A549 (cell line): ENCODE measurements around the gene SPRR5. TPM values are rescaled to one million over a fixed set of nuclear protein-coding genes. Genes with fewer than 3 reads are reported as not detected.

ENCODE experiments used
- ATAC-seq, 2 experiments: fragments of 200-7000 bp in 1 of 2; fragments of >200 bp in 1 of 2; cut with Nextera tagmentation in 1 of 2; cut with Tn5 transposase in 1 of 2; 3 replicates each; pipeline versions ENCODE4 v1.8.0 to v1.9.1; 2018 to 2020; ENCODE audit warnings: mild to moderate bottlenecking in 1 of 2, moderate library complexity in 1 of 2
- CTCF ChIA-PET: fragments of 300-600 bp; sonication (Branson Sonifier 250); formaldehyde crosslinking; extraction: SDS; loops from one replicate; lab custom pipeline; 2021; ENCODE audit warnings: antibody characterized with exemption, inconsistent platforms; lab: Yijun Ruan, JAX
- POLR2A ChIA-PET: fragments of 350-600 bp; formaldehyde crosslinking; extraction: SDS; loops from one replicate; lab custom pipeline; 2021; ENCODE audit warnings: antibody characterized with exemption, inconsistent platforms; lab: Yijun Ruan, JAX
- DNase-seq, 2 experiments: peaks; one replicate each; pipeline versions ENCODE4 v3.0.0 to v3.0.0-alpha.2; 2011 to 2016; ENCODE audit warnings: low read depth in 1 of 2, low spot score in 1 of 2
- FAIRE-seq: peaks from 2 replicates; lab custom pipeline; 2011; peaks lifted over from hg19 to GRCh38; lab: Jason Lieb, UNC
- H3K27ac ChIP-seq, 2 experiments: fragments of >200 bp; sonication (Bioruptor Twin); formaldehyde crosslinking; 3 replicates each; pipeline ENCODE4 v1.5.1; 2016 to 2017
- H3K4me1 ChIP-seq: fragments of >200 bp; sonication (Bioruptor Twin); formaldehyde crosslinking; 3 replicates; pipeline ENCODE4 v1.6.1; 2016
- H3K4me2 ChIP-seq: fragments of >200 bp; sonication (Bioruptor Twin); formaldehyde crosslinking; 3 replicates; pipeline ENCODE4 v1.6.1; 2016
- H3K4me3 ChIP-seq: fragments of >200 bp; sonication (Bioruptor Twin); formaldehyde crosslinking; 3 replicates; pipeline ENCODE4 v1.5.1; 2016
- H3K9me3 ChIP-seq: fragments of >200 bp; sonication (Bioruptor Twin); formaldehyde crosslinking; 3 replicates; pipeline ENCODE4 v1.6.1; 2016
- ATOH8 ChIP-seq: fragments of 250-450 bp; sonication (Bioruptor Pico); IDR thresholded peaks from 2 replicates; pipeline ENCODE4 v1.5.0; 2020; ENCODE audit warnings: low read depth, mild to moderate bottlenecking, moderate library complexity
- BHLHE40 ChIP-seq: IDR thresholded peaks from 2 replicates; pipeline ENCODE4 v1.6.1; 2012; ENCODE audit warnings: low read depth, low read length, inconsistent platforms
- CBX8 ChIP-seq: fragments of 200-600 bp; sonication (generic); IDR thresholded peaks from 2 replicates; pipeline ENCODE4 v1.6.1; 2016
- CEBPB ChIP-seq, 2 experiments: fragments of >200 bp in 1 of 2; sonication (Bioruptor Twin) in 1 of 2; formaldehyde crosslinking in 1 of 2; IDR thresholded peaks; 2 replicates each; pipeline ENCODE4 v1.6.1; 2012 to 2016
- E2F6 ChIP-seq: IDR thresholded peaks from 2 replicates; pipeline ENCODE4 v1.6.1; 2012; ENCODE audit warnings: low read depth, borderline replicate concordance
- EHMT2 ChIP-seq: fragments of 200-600 bp; sonication (generic); IDR thresholded peaks from 2 replicates; pipeline ENCODE4 v1.6.1; 2016; ENCODE audit warnings: antibody characterized with exemption, low read depth, mild to moderate bottlenecking, moderate library complexity
- ELK1 ChIP-seq: fragments of 150-350 bp; IDR thresholded peaks from 2 replicates; pipeline ENCODE4 v1.6.1; 2014; ENCODE audit warnings: low read depth, mild to moderate bottlenecking, low read length
- EP300 ChIP-seq, 2 experiments: fragments of >200 bp; sonication (Bioruptor Twin); formaldehyde crosslinking; IDR thresholded peaks; 2 replicates in 1 of 2; 3 replicates in 1 of 2; pipeline ENCODE4 v1.6.1; 2016 to 2017
- ESRRA ChIP-seq: fragments of 150-350 bp; IDR thresholded peaks from 2 replicates; pipeline ENCODE4 v1.6.1; 2014; ENCODE audit warnings: mild to moderate bottlenecking, low read length, borderline replicate concordance
- FOSB ChIP-seq: fragments of 250-450 bp; sonication (Bioruptor Pico); IDR thresholded peaks from 2 replicates; pipeline ENCODE4 v1.5.0; 2020; ENCODE audit warnings: mild to moderate bottlenecking, moderate library complexity
- GATA3 ChIP-seq: IDR thresholded peaks from 2 replicates; pipeline ENCODE4 v1.6.1; 2012; ENCODE audit warnings: borderline replicate concordance
- HES2 ChIP-seq: fragments of >200 bp; sonication (Bioruptor Twin); formaldehyde crosslinking; IDR thresholded peaks from 2 replicates; pipeline ENCODE4 v1.6.1; 2016
- HMGXB4 ChIP-seq: fragments of 250-450 bp; sonication (Bioruptor Pico); IDR thresholded peaks from 2 replicates; pipeline ENCODE4 v1.5.0; 2021; ENCODE audit warnings: mild to moderate bottlenecking, moderate library complexity, borderline replicate concordance
- HOXB5 ChIP-seq: fragments of 250-450 bp; sonication (Bioruptor Pico); IDR thresholded peaks from 2 replicates; pipeline ENCODE4 v1.5.0; 2020; ENCODE audit warnings: mild to moderate bottlenecking, moderate library complexity
- JUNB ChIP-seq: fragments of >200 bp; sonication (Bioruptor Twin); formaldehyde crosslinking; IDR thresholded peaks from 2 replicates; pipeline ENCODE4 v1.6.1; 2016
- KDM5A ChIP-seq: fragments of 200-600 bp; sonication (generic); IDR thresholded peaks from 2 replicates; pipeline ENCODE4 v1.6.1; 2016; ENCODE audit warnings: antibody characterized with exemption, mild to moderate bottlenecking
- MAZ ChIP-seq: fragments of 150-350 bp; IDR thresholded peaks from 2 replicates; pipeline ENCODE4 v1.6.1; 2014; ENCODE audit warnings: antibody characterized with exemption, low read depth, low read length, borderline replicate concordance
- NFE2L2 ChIP-seq: fragments of 150-350 bp; conservative IDR thresholded peaks from 2 replicates; pipeline ENCODE4 v1.6.1; 2014; ENCODE audit warnings: low read length
- NR3C1 ChIP-seq: fragments of >200 bp; sonication (Bioruptor Twin); formaldehyde crosslinking; IDR thresholded peaks from 3 replicates; pipeline ENCODE4 v1.6.1; 2017
- PHF8 ChIP-seq: fragments of 200-600 bp; sonication (generic); IDR thresholded peaks from 2 replicates; pipeline ENCODE4 v1.6.1; 2016; ENCODE audit warnings: low read depth, mild to moderate bottlenecking, antibody characterized with exemption, moderate library complexity, borderline replicate concordance
- POLR2A ChIP-seq: IDR thresholded peaks from 2 replicates; pipeline ENCODE4 v1.6.1; 2012; ENCODE audit warnings: mild to moderate bottlenecking, low read length
- RAD21 ChIP-seq, 2 experiments: fragments of >200 bp in 1 of 2; sonication (Bioruptor Twin) in 1 of 2; formaldehyde crosslinking in 1 of 2; IDR thresholded peaks in 1 of 2; conservative IDR thresholded peaks in 1 of 2; 2 replicates in 1 of 2; 3 replicates in 1 of 2; pipeline ENCODE4 v1.6.1; 2012 to 2018; ENCODE audit warnings: inconsistent platforms in 1 of 2
- SREBF2 ChIP-seq: fragments of 450-650 bp; IDR thresholded peaks from 2 replicates; pipeline ENCODE4 v1.6.1; 2014; ENCODE audit warnings: mild to moderate bottlenecking, moderate library complexity
- TFCP2L1 ChIP-seq: fragments of 250-450 bp; sonication (Bioruptor Pico); IDR thresholded peaks from 2 replicates; pipeline ENCODE4 v1.5.0; 2021; ENCODE audit warnings: mild to moderate bottlenecking
- ZC3H11A ChIP-seq: fragments of 450-650 bp; IDR thresholded peaks from 2 replicates; pipeline ENCODE4 v1.6.1; 2014; ENCODE audit warnings: antibody characterized with exemption, mild to moderate bottlenecking
- ZSCAN20 ChIP-seq: fragments of 250-450 bp; sonication (Bioruptor Pico); IDR thresholded peaks from 2 replicates; pipeline ENCODE4 v1.8.0; 2022; ENCODE audit warnings: mild to moderate bottlenecking, moderate library complexity
- WGBS: methylation state at CpG from one replicate; pipeline ENCODE4 v1.1.6; 2017; ENCODE audit errors: missing lambda C conversion rate; 5-methylcytosine and 5-hydroxymethylcytosine counted together
- polyA plus RNA-seq, 4 experiments: library from polyadenylated mRNA; depleted of rRNA in 3 of 4; stranded (reverse); fragments of >200 nt; fragmentation: RNase III in 1 of 4; extraction: RNeasy Plus Mini Kit Qiagen cat#74134 plus additional on column Dnase treatment in 1 of 4; gene quantifications; 2 replicates in 3 of 4; 3 replicates in 1 of 4; pipeline ENCODE4 v1.2.3, GENCODE V29; 2011 to 2017
- TF ChIP-seq, protein P1 (sequence below): fragments of 450-650 bp; IDR thresholded peaks from 2 replicates; pipeline ENCODE4 v1.6.1; 2014; ENCODE audit warnings: antibody characterized with exemption
- TF ChIP-seq, protein P2 (sequence below): IDR thresholded peaks from 2 replicates; pipeline ENCODE4 v1.6.1; 2012

Gene SPRR5
- polyA plus RNA-seq, 2 of the 4 experiments (the other 2 are of a cell fraction), result not detected

GRCh38 chr1:152957561-152957960 is 10.6 kb downstream of the SPRR5 start:
- Histone ChIP-seq H3K27ac (no peak overlapping the region), H3K4me2 (no peak overlapping the region), H3K4me1 (no peaks in the 10 kb centered on the region), H3K4me3 (no peak overlapping the region), H3K9me3 (no peaks in the 10 kb centered on the region)
- WGBS, result 33% methylated on average over 3 of the region's 3 CpGs
- CTCF ChIA-PET, result interaction anchor here (0.6 to 1.4 kb wide), 2 partner anchors 12 to 517 kb away, joined by 3 read pairs; no protein-coding TSS in a partner anchor
- ATAC-seq (no peak), DNase-seq (no peak), FAIRE-seq (no peak)
- TF ChIP-seq ESRRA, result no peak
- no peak for TF ChIP-seq EP300 (IDR thresholded peaks at IDR 0.05)
- TF ChIP-seq CEBPB (IDR thresholded peaks at IDR 0.05), result no peak
- TF ChIP-seq BHLHE40, result no peak
- TF ChIP-seq HES2, result no peak
- no peak for TF ChIP-seq FOSB (CRISPR knock-in tag)
- no peak for TF ChIP-seq ATOH8 (CRISPR knock-in tag)
- TF ChIP-seq, protein P1, sequence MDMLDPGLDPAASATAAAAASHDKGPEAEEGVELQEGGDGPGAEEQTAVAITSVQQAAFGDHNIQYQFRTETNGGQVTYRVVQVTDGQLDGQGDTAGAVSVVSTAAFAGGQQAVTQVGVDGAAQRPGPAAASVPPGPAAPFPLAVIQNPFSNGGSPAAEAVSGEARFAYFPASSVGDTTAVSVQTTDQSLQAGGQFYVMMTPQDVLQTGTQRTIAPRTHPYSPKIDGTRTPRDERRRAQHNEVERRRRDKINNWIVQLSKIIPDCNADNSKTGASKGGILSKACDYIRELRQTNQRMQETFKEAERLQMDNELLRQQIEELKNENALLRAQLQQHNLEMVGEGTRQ, result no peak
- no peak for TF ChIP-seq POLR2A
- no peak for TF ChIP-seq CBX8
- TF ChIP-seq HOXB5 (CRISPR knock-in tag), result no peak
- TF ChIP-seq GATA3, result no peak
- TF ChIP-seq SREBF2, result no peak
- no peak for TF ChIP-seq TFCP2L1 (CRISPR knock-in tag)
- no peak for TF ChIP-seq MAZ
- TF ChIP-seq EHMT2, result no peak
- POLR2A ChIA-PET, result no interaction called here

DNA sequence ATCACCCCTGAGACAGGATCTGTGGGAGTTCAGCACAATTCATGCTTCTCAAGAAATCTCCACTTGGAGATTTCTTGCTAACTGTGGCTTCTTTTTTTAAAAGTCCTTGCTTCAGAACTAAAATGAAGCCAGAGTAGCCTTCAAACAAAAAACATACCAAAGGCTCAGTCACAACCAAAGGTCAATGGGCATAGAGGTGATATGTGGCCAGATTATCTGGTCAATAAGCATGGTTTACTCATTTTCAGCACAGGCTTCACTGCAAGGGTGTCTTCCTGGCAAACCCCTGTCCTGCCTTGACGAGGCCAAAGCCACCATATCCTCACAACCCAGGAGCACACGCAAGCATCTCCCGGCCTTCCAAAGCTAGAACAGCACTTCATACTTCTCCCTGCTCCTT is 12.3 kb downstream of the SPRR5 start:
- WGBS, result 43% methylated on average over 3 of the region's 3 CpGs
- ATAC-seq (no peak), FAIRE-seq (no peak), DNase-seq (no peak)
- CTCF ChIA-PET, result no interaction called here
- Histone ChIP-seq H3K4me2 (no peak overlapping the region), H3K9me3 (no peaks in the 10 kb centered on the region), H3K27ac (no peak overlapping the region), H3K4me1 (no peaks in the 10 kb centered on the region), H3K4me3 (no peak overlapping the region)
- POLR2A ChIA-PET, result no interaction called here
- TF ChIP-seq HMGXB4 (no peak), ZSCAN20 (no peak), NFE2L2 (no peak), BHLHE40 (no peak), POLR2A (no peak), JUNB (no peak), MAZ (no peak), CEBPB (IDR thresholded peaks at IDR 0.05) (no peak), ELK1 (no peak), KDM5A (no peak), PHF8 (no peak), HOXB5 (CRISPR knock-in tag) (no peak), RAD21 (conservative IDR thresholded peaks at IDR 0.05 in 1 of 2, IDR thresholded peaks at IDR 0.05 in 1 of 2) (no peak), ZC3H11A (no peak), E2F6 (no peak), NR3C1 (no peak)
- TF ChIP-seq, protein P2, sequence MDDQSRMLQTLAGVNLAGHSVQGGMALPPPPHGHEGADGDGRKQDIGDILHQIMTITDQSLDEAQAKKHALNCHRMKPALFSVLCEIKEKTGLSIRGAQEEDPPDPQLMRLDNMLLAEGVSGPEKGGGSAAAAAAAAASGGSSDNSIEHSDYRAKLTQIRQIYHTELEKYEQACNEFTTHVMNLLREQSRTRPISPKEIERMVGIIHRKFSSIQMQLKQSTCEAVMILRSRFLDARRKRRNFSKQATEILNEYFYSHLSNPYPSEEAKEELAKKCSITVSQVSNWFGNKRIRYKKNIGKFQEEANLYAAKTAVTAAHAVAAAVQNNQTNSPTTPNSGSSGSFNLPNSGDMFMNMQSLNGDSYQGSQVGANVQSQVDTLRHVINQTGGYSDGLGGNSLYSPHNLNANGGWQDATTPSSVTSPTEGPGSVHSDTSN, result no peak
